ENCODE data around the gene GALNT1. TPM values are rescaled to one million over a fixed set of nuclear protein-coding genes. Genes with fewer than 3 reads are reported as not detected.

GALNT1 gene
- total RNA-seq, 4 donors from 2014 or later: 47.6 to 129 (median 73.5) TPM

GRCh38 chr18:35707247-35707646 lies 125.7 kb downstream of the GALNT1 start:
- DNase-seq: no peak
- no peaks in the 10 kb centered on the region for H3K9me3 ChIP-seq
- H3K27ac ChIP-seq: no peak overlapping the region
- H3K27me3 ChIP-seq: no peaks in the 10 kb centered on the region
- WGBS, 2 donors: 90 to 100% methylated on average over 2 of the region's 2 CpGs
- peaks cover 0 to 7% (median 0%) of the 10 kb centered on the region in 3 donors for H3K4me1 ChIP-seq
- intact Hi-C loops (cut with DNase I): no loop called here
- no peak for TF ChIP-seq POLR2A (IDR thresholded peaks at IDR 0.05)
- TF ChIP-seq, protein P1, sequence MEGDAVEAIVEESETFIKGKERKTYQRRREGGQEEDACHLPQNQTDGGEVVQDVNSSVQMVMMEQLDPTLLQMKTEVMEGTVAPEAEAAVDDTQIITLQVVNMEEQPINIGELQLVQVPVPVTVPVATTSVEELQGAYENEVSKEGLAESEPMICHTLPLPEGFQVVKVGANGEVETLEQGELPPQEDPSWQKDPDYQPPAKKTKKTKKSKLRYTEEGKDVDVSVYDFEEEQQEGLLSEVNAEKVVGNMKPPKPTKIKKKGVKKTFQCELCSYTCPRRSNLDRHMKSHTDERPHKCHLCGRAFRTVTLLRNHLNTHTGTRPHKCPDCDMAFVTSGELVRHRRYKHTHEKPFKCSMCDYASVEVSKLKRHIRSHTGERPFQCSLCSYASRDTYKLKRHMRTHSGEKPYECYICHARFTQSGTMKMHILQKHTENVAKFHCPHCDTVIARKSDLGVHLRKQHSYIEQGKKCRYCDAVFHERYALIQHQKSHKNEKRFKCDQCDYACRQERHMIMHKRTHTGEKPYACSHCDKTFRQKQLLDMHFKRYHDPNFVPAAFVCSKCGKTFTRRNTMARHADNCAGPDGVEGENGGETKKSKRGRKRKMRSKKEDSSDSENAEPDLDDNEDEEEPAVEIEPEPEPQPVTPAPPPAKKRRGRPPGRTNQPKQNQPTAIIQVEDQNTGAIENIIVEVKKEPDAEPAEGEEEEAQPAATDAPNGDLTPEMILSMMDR (IDR thresholded peaks at IDR 0.05): no peak
- peaks cover 0 to 84% (median 0%) of the 10 kb centered on the region in 3 donors for H3K36me3 ChIP-seq
- no peak overlapping the region for H3K4me3 ChIP-seq

GRCh38 chr18:35707674-35708073 lies 126.1 kb downstream of the GALNT1 start:
- intact Hi-C loops (cut with DNase I): no loop called here
- no peaks in the 10 kb centered on the region for H3K27me3 ChIP-seq
- H3K9me3 ChIP-seq: no peaks in the 10 kb centered on the region
- TF ChIP-seq POLR2A (IDR thresholded peaks at IDR 0.05): no peak
- TF ChIP-seq, protein P1 (IDR thresholded peaks at IDR 0.05): no peak
- H3K27ac ChIP-seq: no peak overlapping the region
- peaks cover 0 to 6% (median 0%) of the 10 kb centered on the region in 3 donors for H3K4me1 ChIP-seq
- DNase-seq: no peak
- peaks cover 0 to 88% (median 0%) of the 10 kb centered on the region in 3 donors for H3K36me3 ChIP-seq
- H3K4me3 ChIP-seq: no peak overlapping the region
- WGBS, 2 donors: 73 to 82% methylated on average over 6 of the region's 6 CpGs

DNA sequence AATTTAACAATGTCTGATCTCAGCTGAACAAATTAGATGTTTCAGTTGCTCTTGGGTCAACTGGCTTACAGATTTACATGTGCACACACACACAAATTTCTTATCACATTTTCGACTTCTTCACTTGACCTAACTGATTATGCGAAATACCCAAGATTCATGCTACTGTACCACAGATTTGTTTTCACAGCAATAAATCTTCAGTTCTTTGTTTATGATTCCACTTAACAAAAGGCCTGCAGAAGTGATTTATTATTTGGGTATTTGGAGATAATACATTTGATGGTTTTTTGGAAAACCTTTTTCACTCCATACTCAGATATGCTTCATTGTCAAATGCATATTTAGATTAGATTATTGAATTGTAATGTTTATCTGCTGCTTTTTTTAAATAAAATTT lies 129.0 kb downstream of the GALNT1 start:
- H3K9me3 ChIP-seq: no peaks in the 10 kb centered on the region
- intact Hi-C loops (cut with DNase I): no loop called here
- H3K27ac ChIP-seq: no peak overlapping the region
- no peaks in the 10 kb centered on the region for H3K27me3 ChIP-seq
- no peaks in the 10 kb centered on the region for H3K4me1 ChIP-seq
- TF ChIP-seq, protein P1 (IDR thresholded peaks at IDR 0.05): no peak
- TF ChIP-seq POLR2A (IDR thresholded peaks at IDR 0.05): no peak
- no peak for DNase-seq
- 78 to 89% methylated on average over 2 of the region's 2 CpGs for WGBS, 2 donors
- no peak overlapping the region for H3K4me3 ChIP-seq
- H3K36me3 ChIP-seq: peaks cover 0 to 75% (median 0%) of the 10 kb centered on the region in 3 donors

GRCh38 chr18:35711227-35711626 lies 129.7 kb downstream of the GALNT1 start:
- intact Hi-C loops (cut with DNase I): no loop called here
- no peak for TF ChIP-seq POLR2A (IDR thresholded peaks at IDR 0.05)
- TF ChIP-seq, protein P1 (IDR thresholded peaks at IDR 0.05): no peak
- peaks cover 0 to 68% (median 0%) of the 10 kb centered on the region in 3 donors for H3K36me3 ChIP-seq
- no peak overlapping the region for H3K27ac ChIP-seq
- no peaks in the 10 kb centered on the region for H3K4me1 ChIP-seq
- no peaks in the 10 kb centered on the region for H3K27me3 ChIP-seq
- 86 to 98% methylated on average over 2 of the region's 2 CpGs for WGBS, 2 donors
- no peak overlapping the region for H3K4me3 ChIP-seq
- DNase-seq: no peak
- H3K9me3 ChIP-seq: no peaks in the 10 kb centered on the region

- WGBS, 2 donors: 80 to 86% methylated on average over 2 of the region's 2 CpGs
Observed at GRCh38 chr18:35713545-35713944, 132.0 kb downstream of the GALNT1 start.

More at GRCh38 chr18:35713545-35713944, 132.0 kb downstream of the GALNT1 start:
- Histone ChIP-seq H3K4me3 (no peak overlapping the region), H3K9me3 (no peaks in the 10 kb centered on the region), H3K36me3 (peaks cover 0 to 47% (median 0%) of the 10 kb centered on the region in 3 donors), H3K4me1 (no peaks in the 10 kb centered on the region), H3K27ac (no peak overlapping the region), H3K27me3 (no peaks in the 10 kb centered on the region)
- no peak for DNase-seq
- intact Hi-C loops (cut with DNase I): no loop called here
- TF ChIP-seq, protein P1 (IDR thresholded peaks at IDR 0.05): no peak
- no peak for TF ChIP-seq POLR2A (IDR thresholded peaks at IDR 0.05)

All from esophagus squamous epithelium (tissue), 5 donors.